Activated T-helper 1 cell treated with Interleukin-2 at 50 U/mL for 16 hours (primary cell): ENCODE measurements around the gene PRCP.

Experiments used
- DNase-seq: peaks from one replicate; pipeline ENCODE4 v3.0.0-alpha.2; 2020; ENCODE audit warnings: low read depth

The PRCP gene

DNA sequence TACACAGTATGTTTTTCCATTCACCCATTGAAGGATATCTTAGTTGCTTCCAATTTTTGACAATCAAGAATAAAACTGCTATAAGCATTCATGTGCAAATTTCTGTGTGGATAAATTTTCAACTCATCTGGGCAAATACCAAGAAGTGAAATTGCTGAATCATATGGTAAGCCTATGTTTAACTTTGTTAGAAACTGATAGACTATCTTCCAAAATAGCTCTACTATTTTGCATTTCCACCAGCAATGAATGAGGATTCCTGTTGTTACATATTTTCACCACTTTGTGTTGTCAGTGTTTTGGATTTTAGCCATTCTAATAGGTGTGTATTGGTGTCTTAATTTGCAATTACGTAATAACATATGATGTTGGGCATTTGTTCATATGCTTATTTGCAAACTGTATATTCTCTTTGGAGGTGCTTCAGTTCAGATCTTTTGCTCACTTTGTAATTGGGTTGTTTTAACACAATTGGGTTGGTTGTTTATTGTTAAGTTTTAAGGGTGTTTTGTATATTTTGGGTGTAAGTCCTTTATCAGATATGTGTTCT lies 117.3 kb downstream of the PRCP start:
- DNase-seq = no peak

DNA sequence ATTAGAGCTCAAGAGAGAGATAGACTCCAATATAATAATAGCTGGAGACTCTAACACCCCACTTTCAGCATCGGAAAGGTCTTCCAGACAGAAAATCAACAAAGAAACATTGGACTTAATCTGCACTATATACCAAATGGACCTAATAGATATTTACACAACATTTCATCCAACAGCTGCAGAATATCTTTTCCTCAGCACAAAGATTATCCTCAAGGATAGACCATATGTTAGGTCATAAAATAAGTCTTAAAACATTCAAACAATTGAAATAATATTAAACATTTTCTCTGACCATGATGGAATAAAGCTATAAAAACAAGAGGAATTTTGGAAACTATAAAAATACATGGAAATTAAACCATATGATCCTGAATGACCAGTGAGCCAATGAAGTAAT lies 121.5 kb downstream of the PRCP start:
- no peak for DNase-seq

DNA sequence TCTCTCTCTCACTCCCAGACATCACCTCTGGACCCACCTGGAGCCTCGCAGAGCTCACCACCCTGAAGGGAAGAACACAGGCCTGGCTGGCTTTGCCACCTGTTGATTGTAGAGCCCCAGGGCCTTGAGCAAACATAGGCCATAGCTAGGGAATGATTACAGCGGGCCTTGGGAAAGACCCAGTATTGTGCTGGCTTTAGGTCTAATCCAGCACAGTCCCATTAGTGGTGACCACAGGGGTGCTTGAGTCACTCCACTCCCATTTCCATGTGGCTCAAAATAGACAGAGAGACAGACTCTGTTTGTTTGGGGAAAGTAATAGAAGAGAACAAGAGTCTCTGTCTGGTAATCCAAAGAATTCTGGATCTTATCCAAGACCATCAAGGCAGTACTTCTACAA lies 123.9 kb downstream of the PRCP start:
- DNase-seq = no peak

DNA sequence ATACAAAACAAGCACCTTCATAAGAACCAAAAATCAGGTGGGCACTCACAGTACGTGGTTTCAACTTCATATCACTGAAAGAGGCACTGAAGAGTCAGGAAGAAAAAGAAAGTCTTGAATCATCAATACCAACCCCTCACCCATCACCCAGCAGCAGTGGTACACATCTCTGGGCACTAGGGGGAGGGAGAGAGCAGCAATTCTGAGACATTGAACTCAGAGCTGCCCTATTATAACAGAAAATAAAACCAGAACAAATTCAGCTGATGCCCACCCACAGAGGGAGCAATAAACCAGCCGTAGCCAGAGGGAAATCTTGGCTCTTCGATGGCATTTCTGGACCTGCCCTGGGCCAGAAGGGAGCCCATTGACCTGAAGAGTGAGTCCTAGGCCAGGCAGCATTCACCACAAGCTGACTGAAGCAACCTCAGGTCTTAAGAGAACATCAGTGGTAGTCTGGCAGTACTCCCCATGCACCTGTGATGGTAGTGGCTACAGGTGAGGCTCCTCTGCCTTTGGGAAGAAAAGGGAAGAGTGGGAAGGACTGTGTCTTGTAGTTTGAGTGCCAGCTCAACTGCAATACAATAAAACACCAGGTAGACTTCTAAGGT lies 124.4 kb downstream of the PRCP start:
- no peak for DNase-seq

DNA sequence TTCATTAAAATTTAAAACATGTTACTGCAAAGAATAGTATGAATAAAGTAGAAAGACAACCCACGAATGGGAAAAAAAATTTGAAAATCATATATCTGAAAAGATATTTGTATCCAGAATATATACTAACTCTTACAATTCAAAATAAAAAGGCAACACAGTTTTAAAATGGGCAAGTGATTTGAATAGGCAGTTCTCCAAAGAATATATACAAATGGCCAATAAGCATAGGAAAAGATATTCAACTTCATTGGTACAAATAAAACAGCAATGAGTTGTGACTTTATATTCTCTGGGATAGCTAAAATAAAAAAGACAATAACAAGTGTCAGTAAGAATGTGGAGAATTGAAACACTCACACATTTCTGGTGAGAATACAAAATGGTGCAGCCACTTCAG lies 125.0 kb downstream of the PRCP start:
- DNase-seq = no peak
